HCT116 (cell line): Measurements from ENCODE around the gene STK31. TPM values are rescaled to one million over a fixed set of nuclear protein-coding genes. Genes with fewer than 3 reads are reported as not detected.

Experiments used
- ATAC-seq: fragments of 200-7000 bp; cut with Tn5 transposase; 2 replicates; pipeline ENCODE4 v1.9.1; 2020; ENCODE audit warnings: mild to moderate bottlenecking, moderate library complexity
- BruUV-seq: library from RNA; stranded (reverse); fragments of 400-500 nt; replicated peaks from 2 replicates; lab custom pipeline; 2021; lab: Mats Ljungman, UMichigan
- CTCF ChIA-PET: fragments of 300-600 bp; sonication (Branson Sonifier 250); formaldehyde crosslinking; loops from one replicate; lab custom pipeline; 2021; ENCODE audit warnings: antibody characterized with exemption; lab: Charles Lee
- POLR2A ChIA-PET: fragments of 300-600, 350-600 bp; sonication (Branson Sonifier 250); formaldehyde crosslinking; loops from one replicate; lab custom pipeline; 2021; ENCODE audit warnings: antibody characterized with exemption; lab: Charles Lee
- RAD21 ChIA-PET, 2 experiments: fragments of 300-600 bp; sonication (Branson Sonifier 250); formaldehyde crosslinking; loops; one replicate each; lab custom pipeline; 2023; ENCODE audit warnings: low total read pairs in 2 of 2; ENCODE audit not compliant: uncharacterized antibody in 2 of 2, unreplicated experiment in 2 of 2, low non-redundant PET in 1 of 2; lab: Charles Lee
- DNase-seq: peaks from one replicate; pipeline ENCODE4 v3.0.0-alpha.2; 2010; ENCODE audit warnings: low read depth, low spot score
- H2AFZ ChIP-seq: fragments of 200-600 bp; shearing (Covaris generic), sonication (generic); 2 replicates; pipeline ENCODE4 v1.6.1; 2017; ENCODE audit warnings: low read depth, mixed run types, mixed read lengths, antibody characterized with exemption, low read length; ENCODE audit not compliant: poor library complexity, severe bottlenecking
- H3K27ac ChIP-seq: 2 replicates; pipeline ENCODE4 v1.5.1; 2012; ENCODE audit warnings: low read depth, low read length
- H3K27me3 ChIP-seq: fragments of 200-600 bp; sonication (generic); 2 replicates; pipeline ENCODE4 v1.6.1; 2016; ENCODE audit warnings: mixed run types, low read length, mixed read lengths; ENCODE audit not compliant: insufficient read depth
- H3K36me3 ChIP-seq, 2 experiments: fragments of 200-500 bp in 1 of 2; fragments of 200-600 bp in 1 of 2; sonication (Bioruptor generic) in 1 of 2; sonication (generic) in 1 of 2; 2 replicates each; pipeline versions ENCODE4 v1.5.1 to v1.6.1; 2014 to 2016; ENCODE audit warnings: low read length in 2 of 2, inconsistent platforms in 1 of 2, mixed read lengths in 1 of 2, mixed run types in 1 of 2; ENCODE audit not compliant: insufficient read depth in 2 of 2, control insufficient read depth in 1 of 2
- H3K4me1 ChIP-seq, 2 experiments: fragments of 200-600 bp in 1 of 2; sonication (generic) in 1 of 2; 2 replicates each; pipeline versions ENCODE4 v1.5.1 to v1.6.1; 2012 to 2017; ENCODE audit warnings: low read length in 2 of 2, inconsistent platforms in 1 of 2, mild to moderate bottlenecking in 1 of 2, mixed read lengths in 1 of 2, mixed run types in 1 of 2, moderate library complexity in 1 of 2; ENCODE audit not compliant: insufficient read depth in 2 of 2, control insufficient read depth in 1 of 2
- H3K4me2 ChIP-seq: fragments of 200-600 bp; sonication (generic); 2 replicates; pipeline ENCODE4 v1.6.1; 2017; ENCODE audit warnings: mixed run types, low read length, mixed read lengths
- H3K4me3 ChIP-seq, 2 experiments: fragments of 200-600 bp in 1 of 2; sonication (generic) in 1 of 2; replicated peaks in 1 of 2; 2 replicates each; pipeline ENCODE4 v1.5.1; 2011 to 2016; ENCODE audit warnings: low read length in 2 of 2, control low read depth in 1 of 2, low read depth in 1 of 2, mild to moderate bottlenecking in 1 of 2, mixed read lengths in 1 of 2, mixed run types in 1 of 2
- H3K79me2 ChIP-seq: fragments of 200-600 bp; sonication (generic); 2 replicates; pipeline ENCODE4 v1.6.1; 2017; ENCODE audit warnings: mild to moderate bottlenecking, mixed run types, low read length, moderate library complexity, mixed read lengths; ENCODE audit not compliant: insufficient read depth
- H3K9ac ChIP-seq: fragments of 200-600 bp; sonication (generic); 2 replicates; pipeline ENCODE4 v1.6.1; 2016; ENCODE audit warnings: low read length, mixed read lengths
- H3K9me2 ChIP-seq: fragments of 200-600 bp; sonication (generic), shearing (Covaris generic); 2 replicates; pipeline ENCODE4 v1.6.1; 2017; ENCODE audit warnings: mixed run types, mild to moderate bottlenecking, moderate library complexity; ENCODE audit not compliant: insufficient read depth
- H3K9me3 ChIP-seq, 2 experiments: fragments of 200-500 bp in 1 of 2; fragments of 200-600 bp in 1 of 2; sonication (Bioruptor generic) in 1 of 2; sonication (generic) in 1 of 2; 2 replicates each; pipeline ENCODE4 v1.6.1; 2014 to 2017; ENCODE audit warnings: low read length in 2 of 2, mixed read lengths in 2 of 2, inconsistent platforms in 1 of 2, low read depth in 1 of 2, mild to moderate bottlenecking in 1 of 2, mixed run types in 1 of 2, moderate library complexity in 1 of 2; ENCODE audit not compliant: control insufficient read depth in 1 of 2, insufficient read depth in 1 of 2
- H4K20me1 ChIP-seq: fragments of 200-600 bp; sonication (generic), shearing (Covaris generic); 2 replicates; pipeline ENCODE4 v1.6.1; 2017; ENCODE audit warnings: mixed run types, mild to moderate bottlenecking, moderate library complexity; ENCODE audit not compliant: insufficient read depth
- ATF3 ChIP-seq: IDR thresholded peaks from 2 replicates; pipeline ENCODE4 v1.6.1; 2012
- CBX3 ChIP-seq: IDR thresholded peaks from 2 replicates; pipeline ENCODE4 v1.6.1; 2012; ENCODE audit warnings: low read depth
- CEBPB ChIP-seq: IDR thresholded peaks from 2 replicates; pipeline ENCODE4 v1.6.1; 2012; ENCODE audit warnings: low read depth
- CTCF ChIP-seq, 3 experiments: fragments of 200-600 bp in 1 of 3; sonication (generic) in 1 of 3; IDR thresholded peaks in 2 of 3; conservative IDR thresholded peaks in 1 of 3; 2 replicates each; pipeline ENCODE4 v1.5.1; 2012 to 2017; ENCODE audit warnings: low read depth in 2 of 3, low read length in 2 of 3, antibody characterized with exemption in 1 of 3, borderline replicate concordance in 1 of 3, control low read depth in 1 of 3, mild to moderate bottlenecking in 1 of 3, mixed read lengths in 1 of 3, mixed run types in 1 of 3, moderate library complexity in 1 of 3; ENCODE audit not compliant: insufficient read depth in 1 of 3
- EGR1 ChIP-seq: IDR thresholded peaks from 2 replicates; pipeline ENCODE4 v1.6.1; 2012; ENCODE audit warnings: low read depth
- ELF1 ChIP-seq: IDR thresholded peaks from 2 replicates; pipeline ENCODE4 v1.6.1; 2012; ENCODE audit warnings: low read depth, borderline replicate concordance
- EZH2 ChIP-seq: fragments of 200-600 bp; sonication (generic); IDR thresholded peaks from 2 replicates; pipeline ENCODE4 v1.6.1; 2017; ENCODE audit warnings: antibody characterized with exemption, mixed run types
- FOSL1 ChIP-seq: IDR thresholded peaks from 2 replicates; pipeline ENCODE4 v1.6.1; 2012; ENCODE audit warnings: low read depth
- JUND ChIP-seq: IDR thresholded peaks from 2 replicates; pipeline ENCODE4 v1.6.1; 2012
- MAX ChIP-seq: IDR thresholded peaks from 2 replicates; pipeline ENCODE4 v1.6.1; 2012
- POLR2A ChIP-seq: IDR thresholded peaks from 2 replicates; pipeline ENCODE4 v1.7.0; 2011; ENCODE audit warnings: borderline replicate concordance; ENCODE audit not compliant: insufficient read depth, insufficient read length; ENCODE audit errors: extremely low read depth
- RAD21 ChIP-seq: IDR thresholded peaks from 2 replicates; pipeline ENCODE4 v1.6.1; 2012; ENCODE audit warnings: low read depth, mild to moderate bottlenecking
- REST ChIP-seq: IDR thresholded peaks from 2 replicates; pipeline ENCODE4 v1.6.1; 2012; ENCODE audit warnings: low read depth
- SIN3A ChIP-seq: IDR thresholded peaks from 2 replicates; pipeline ENCODE4 v1.6.1; 2012; ENCODE audit warnings: low read depth
- SP1 ChIP-seq: IDR thresholded peaks from 2 replicates; pipeline ENCODE4 v1.6.1; 2012; ENCODE audit warnings: low read depth
- SRF ChIP-seq: IDR thresholded peaks from 2 replicates; pipeline ENCODE4 v1.6.1; 2012; ENCODE audit warnings: low read depth
- TCF7L2 ChIP-seq: IDR thresholded peaks from 2 replicates; pipeline ENCODE4 v1.7.0; 2011; ENCODE audit warnings: borderline replicate concordance, inconsistent platforms; ENCODE audit not compliant: insufficient read depth, insufficient read length; ENCODE audit errors: extremely low read depth
- ZFX ChIP-seq: fragments of 450-650 bp; IDR thresholded peaks from 2 replicates; pipeline ENCODE4 v1.6.1; 2017
- ZNF274 ChIP-seq: fragments of 200-500 bp; sonication (Bioruptor generic); IDR thresholded peaks from 2 replicates; pipeline ENCODE4 v1.6.1; 2014; ENCODE audit warnings: mild to moderate bottlenecking, low read depth, low read length, inconsistent platforms
- intact Hi-C: fragments of 100-400 bp; cut with micrococcal nuclease; formaldehyde crosslinking; loops from 2 replicates; pipeline ENCODE4 v1.10.0; 2022
- total RNA-seq: library from RNA; stranded (reverse); gene quantifications from one replicate; pipeline ENCODE4 v1.2.1, GENCODE V29; 2021; ENCODE audit not compliant: unreplicated experiment

Gene STK31
- total RNA-seq, 1 experiment from 2014 or later = not detected

GRCh38 chr7:23709081-23709750 lies 803 bp upstream of the STK31 start:
- Histone ChIP-seq H3K9me2 (no peaks in the 10 kb centered on the region), H3K4me2 (no peak overlapping the region), H3K4me3 (no peak overlapping the region), H3K27me3 (no peaks in the 10 kb centered on the region), H3K4me1 (peaks cover 0 to 16% of the 10 kb centered on the region in 2 experiments; a peak in 2 of 4 replicates)
- BruUV-seq = no TSS peak
- RAD21 ChIA-PET = no interaction called here
- TF ChIP-seq ELF1 = no peak
- TF ChIP-seq TCF7L2 = no peak
- TF ChIP-seq JUND = no peak
- no peak for TF ChIP-seq SP1
- no peak for TF ChIP-seq SRF
- no peak for TF ChIP-seq RAD21
- TF ChIP-seq CEBPB = no peak
- no peak for TF ChIP-seq ATF3
- TF ChIP-seq POLR2A = no peak
- TF ChIP-seq CTCF (IDR thresholded peaks at IDR 0.05 in 2 of 3, conservative IDR thresholded peaks at IDR 0.05 in 1 of 3; ENCODE audit: borderline replicate concordance in 1 of 3, insufficient read depth in 1 of 3, low read depth in 2 of 3, low read length in 2 of 3) = no peak
- no peak for TF ChIP-seq FOSL1
- TF ChIP-seq ZNF274 = no peak
- no peak for TF ChIP-seq EZH2
- TF ChIP-seq REST = no peak
- no peak for TF ChIP-seq ZFX
- TF ChIP-seq SIN3A = no peak
- TF ChIP-seq CBX3 = no peak
- no peak for TF ChIP-seq EGR1
- TF ChIP-seq MAX = no peak
- TF ChIP-seq, all 23 proteins: peak for 0
- no peak for ATAC-seq
- no peaks in the 10 kb centered on the region for H3K36me3 ChIP-seq
- DNase-seq = no peak
- no peaks in the 10 kb centered on the region for H3K79me2 ChIP-seq
- H4K20me1 ChIP-seq = no peaks in the 10 kb centered on the region
- H3K27ac ChIP-seq = no peak overlapping the region
- POLR2A ChIA-PET = interaction anchor here (0.8 kb wide), 1 partner anchor 12 kb away, joined by 4 read pairs; no protein-coding TSS in a partner anchor
- H2AFZ ChIP-seq = no peak overlapping the region
- H3K9me3 ChIP-seq = peaks cover 0 to 6% of the 10 kb centered on the region in 2 experiments; a peak in 1 of 4 replicates
- H3K9ac ChIP-seq = no peak overlapping the region
- CTCF ChIA-PET = interaction anchor here (1.0 to 7.1 kb wide), 4 partner anchors 11 to 436 kb away, joined by 3 to 49 read pairs (median 29); no protein-coding TSS in a partner anchor
- intact Hi-C loops = no loop called here
